Trophoblast cell (in vitro differentiated cells and primary cell): ENCODE results near the gene C9orf85.

Experiments
- DNase-seq, 2 donors: peaks; one replicate each; pipeline ENCODE4 v3.0.0-alpha.2; 2016
- H2AFZ ChIP-seq: 2 replicates; pipeline ENCODE4 v1.6.1; 2013; ENCODE audit warnings: low read length, moderate library complexity, mild to moderate bottlenecking; ENCODE audit not compliant: insufficient read depth, poor library complexity
- H2AK5ac ChIP-seq: 2 replicates; pipeline ENCODE4 v1.6.1; 2013; ENCODE audit warnings: mild to moderate bottlenecking, low read length
- H2BK120ac ChIP-seq: 2 replicates; pipeline ENCODE4 v1.6.1; 2013; ENCODE audit warnings: low read length, mild to moderate bottlenecking, moderate library complexity; ENCODE audit not compliant: insufficient read depth, poor library complexity
- H2BK12ac ChIP-seq: 2 replicates; pipeline ENCODE4 v1.6.1; 2013; ENCODE audit warnings: mild to moderate bottlenecking, low read length, moderate library complexity
- H2BK5ac ChIP-seq: 2 replicates; pipeline ENCODE4 v1.6.1; 2013; ENCODE audit warnings: low read length, low read depth, moderate library complexity, mild to moderate bottlenecking; ENCODE audit not compliant: poor library complexity
- H3K14ac ChIP-seq: 2 replicates; pipeline ENCODE4 v1.6.1; 2013; ENCODE audit warnings: mild to moderate bottlenecking, low read length
- H3K18ac ChIP-seq: 2 replicates; pipeline ENCODE4 v1.6.1; 2013; ENCODE audit warnings: mild to moderate bottlenecking, low read length
- H3K23ac ChIP-seq: 2 replicates; pipeline ENCODE4 v1.6.1; 2013; ENCODE audit warnings: low read length
- H3K27ac ChIP-seq: 2 replicates; pipeline ENCODE4 v1.5.1; 2013; ENCODE audit warnings: low read depth, mild to moderate bottlenecking, inconsistent platforms, low read length, moderate library complexity
- H3K27me3 ChIP-seq: 2 replicates; pipeline ENCODE4 v1.6.1; 2013; ENCODE audit warnings: inconsistent platforms, mild to moderate bottlenecking, low read length, moderate library complexity; ENCODE audit not compliant: insufficient read depth
- H3K36me3 ChIP-seq, 2 experiments: 1 replicate in 1 of 2; 2 replicates in 1 of 2; pipeline ENCODE4 v1.6.1; 2013; ENCODE audit warnings: low read length in 2 of 2, mild to moderate bottlenecking in 2 of 2, moderate library complexity in 1 of 2; ENCODE audit not compliant: insufficient read depth in 2 of 2, control insufficient read depth in 1 of 2
- H3K4ac ChIP-seq: 2 replicates; pipeline ENCODE4 v1.6.1; 2013; ENCODE audit warnings: low read depth, mild to moderate bottlenecking, low read length, moderate library complexity
- H3K4me1 ChIP-seq, 2 experiments: 1 replicate in 1 of 2; 2 replicates in 1 of 2; pipeline ENCODE4 v1.6.1; 2013; ENCODE audit warnings: low read length in 2 of 2, mild to moderate bottlenecking in 2 of 2, moderate library complexity in 1 of 2; ENCODE audit not compliant: insufficient read depth in 2 of 2, control insufficient read depth in 1 of 2
- H3K4me2 ChIP-seq: 2 replicates; pipeline ENCODE4 v1.6.1; 2013; ENCODE audit warnings: inconsistent platforms, mild to moderate bottlenecking, low read length, moderate library complexity
- H3K4me3 ChIP-seq: 2 replicates; pipeline ENCODE4 v1.5.1; 2013; ENCODE audit warnings: mild to moderate bottlenecking, low read depth, low read length, inconsistent platforms
- H3K79me1 ChIP-seq: one replicate; pipeline ENCODE4 v1.6.1; 2013; ENCODE audit warnings: low read length
- H3K79me2 ChIP-seq: 2 replicates; pipeline ENCODE4 v1.6.1; 2013; ENCODE audit warnings: low read length, mild to moderate bottlenecking; ENCODE audit not compliant: control insufficient read depth, insufficient read depth, poor library complexity
- H3K9ac ChIP-seq: 2 replicates; pipeline ENCODE4 v1.6.1; 2013; ENCODE audit warnings: mild to moderate bottlenecking, low read length
- H3K9me3 ChIP-seq: 2 replicates; pipeline ENCODE4 v1.6.1; 2013; ENCODE audit warnings: low read depth, mild to moderate bottlenecking, control low read depth, inconsistent platforms, low read length; ENCODE audit not compliant: insufficient read depth
- H4K12ac ChIP-seq: 2 replicates; pipeline ENCODE4 v1.6.1; 2013; ENCODE audit warnings: low read depth, mild to moderate bottlenecking, low read length, moderate library complexity
- H4K8ac ChIP-seq: 2 replicates; pipeline ENCODE4 v1.6.1; 2013; ENCODE audit warnings: low read depth, mild to moderate bottlenecking, low read length, moderate library complexity
- H4K91ac ChIP-seq: one replicate; pipeline ENCODE4 v1.6.1; 2013; ENCODE audit warnings: low read depth, mild to moderate bottlenecking, low read length, moderate library complexity
- WGBS: extraction: QIAGEN DNeasy Blood & Tissue Kit; methylation state at CpG from one replicate; pipeline ENCODE4 v1.1.7; 2013; ENCODE audit warnings: missing lambda C conversion rate; ENCODE audit not compliant: insufficient read length, insufficient coverage; ENCODE audit errors: extremely low coverage; 5-methylcytosine and 5-hydroxymethylcytosine counted together

The C9orf85 gene

DNA sequence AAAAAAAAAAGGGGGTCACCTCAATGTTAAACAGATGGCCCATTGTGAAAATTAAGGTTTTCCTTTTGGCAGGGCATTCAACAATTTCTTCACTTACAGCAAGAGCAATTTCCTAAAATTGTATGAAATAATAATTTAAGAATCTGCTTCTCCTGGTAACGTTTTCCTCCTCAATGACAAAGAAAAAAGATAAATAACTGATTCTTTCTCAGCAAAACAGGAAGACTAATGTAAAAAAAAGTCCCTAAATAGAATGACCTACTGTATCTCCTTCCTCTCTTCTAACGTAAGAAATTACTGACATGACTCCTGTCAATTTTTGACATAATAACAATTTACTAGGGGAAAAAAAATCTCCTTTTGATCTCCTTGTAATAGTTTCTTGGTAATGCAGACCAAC is 26.0 kb upstream of the C9orf85 start:
- no peak overlapping the region for H2BK12ac ChIP-seq
- no peak overlapping the region for H3K14ac ChIP-seq
- peaks cover 1% of the 10 kb centered on the region for H3K79me2 ChIP-seq
- no peaks in the 10 kb centered on the region for H3K36me3 ChIP-seq
- H4K12ac ChIP-seq = no peak overlapping the region
- H3K27me3 ChIP-seq = no peaks in the 10 kb centered on the region
- no peak overlapping the region for H3K18ac ChIP-seq
- no peak overlapping the region for H2BK120ac ChIP-seq
- no CpG with 5 or more reads among the region's 2 CpGs for WGBS
- no peak for DNase-seq
- H2BK5ac ChIP-seq = no peak overlapping the region
- no peak overlapping the region for H3K27ac ChIP-seq
- H3K79me1 ChIP-seq = no peaks in the 10 kb centered on the region
- no peak overlapping the region for H3K9ac ChIP-seq
- H4K91ac ChIP-seq = no peak overlapping the region
- H3K4ac ChIP-seq = no peak overlapping the region
- H3K4me3 ChIP-seq = no peak overlapping the region
- H2AFZ ChIP-seq = no peak overlapping the region
- no peak overlapping the region for H2AK5ac ChIP-seq
- no peak overlapping the region for H4K8ac ChIP-seq
- no peaks in the 10 kb centered on the region for H3K9me3 ChIP-seq
- no peaks in the 10 kb centered on the region for H3K4me1 ChIP-seq
- H3K23ac ChIP-seq = no peak overlapping the region
- no peak overlapping the region for H3K4me2 ChIP-seq

DNA sequence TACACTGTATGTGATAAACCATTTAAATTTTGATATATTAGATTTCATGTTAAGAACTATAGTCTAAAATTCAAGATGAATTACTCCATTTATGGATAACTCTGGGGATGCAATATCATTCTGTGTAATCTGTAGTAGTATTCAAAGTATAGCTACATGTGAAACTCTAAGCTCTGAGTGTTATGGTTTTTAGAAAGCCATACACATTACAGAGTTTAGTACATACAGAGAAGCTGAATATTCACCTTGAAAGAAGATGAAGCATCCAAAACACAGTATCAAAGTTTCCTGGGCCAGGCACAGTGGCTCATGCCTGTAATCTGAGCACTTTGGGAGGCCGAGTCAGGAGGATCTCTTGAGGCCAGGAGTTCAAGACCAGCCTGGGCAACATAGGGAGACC is 25.4 kb upstream of the C9orf85 start:
- no peaks in the 10 kb centered on the region for H3K27me3 ChIP-seq
- no peak for DNase-seq
- no peak overlapping the region for H3K23ac ChIP-seq
- no peak overlapping the region for H4K12ac ChIP-seq
- no peak overlapping the region for H4K91ac ChIP-seq
- WGBS = no CpG with 5 or more reads among the region's 1 CpG
- H3K36me3 ChIP-seq = no peaks in the 10 kb centered on the region
- no peak overlapping the region for H3K4me3 ChIP-seq
- no peak overlapping the region for H3K14ac ChIP-seq
- H4K8ac ChIP-seq = no peak overlapping the region
- H3K4me2 ChIP-seq = no peak overlapping the region
- H3K4ac ChIP-seq = no peak overlapping the region
- no peaks in the 10 kb centered on the region for H3K4me1 ChIP-seq
- no peak overlapping the region for H3K27ac ChIP-seq
- H3K79me2 ChIP-seq = peaks cover 1% of the 10 kb centered on the region
- no peak overlapping the region for H3K9ac ChIP-seq
- no peaks in the 10 kb centered on the region for H3K79me1 ChIP-seq
- no peak overlapping the region for H2AK5ac ChIP-seq
- no peak overlapping the region for H2BK120ac ChIP-seq
- H2BK12ac ChIP-seq = no peak overlapping the region
- no peak overlapping the region for H2AFZ ChIP-seq
- no peaks in the 10 kb centered on the region for H3K9me3 ChIP-seq
- H3K18ac ChIP-seq = no peak overlapping the region
- no peak overlapping the region for H2BK5ac ChIP-seq

DNA sequence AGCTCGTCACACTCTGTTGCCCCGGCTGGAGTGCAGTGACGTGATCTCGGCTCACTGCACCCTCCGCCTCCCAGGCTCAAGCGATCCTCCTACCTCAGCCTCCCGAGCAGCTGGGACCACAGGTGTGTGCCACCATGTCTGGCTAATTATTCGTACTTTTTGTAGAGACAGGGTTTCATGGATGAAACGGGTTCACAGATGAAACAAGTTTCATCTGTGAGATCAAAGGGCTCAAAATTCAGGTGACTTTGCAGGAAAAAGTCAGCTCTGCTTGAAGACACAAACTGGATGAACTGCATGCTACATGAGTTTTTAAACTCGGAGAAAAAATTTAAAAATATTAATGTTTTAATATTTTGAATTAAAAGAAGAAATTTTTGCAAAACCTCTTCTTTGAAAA is 24.9 kb upstream of the C9orf85 start:
- H3K18ac ChIP-seq = no peak overlapping the region
- H3K4me3 ChIP-seq = no peak overlapping the region
- H3K23ac ChIP-seq = no peak overlapping the region
- no peaks in the 10 kb centered on the region for H3K27me3 ChIP-seq
- H2AK5ac ChIP-seq = no peak overlapping the region
- H2BK12ac ChIP-seq = no peak overlapping the region
- DNase-seq = no peak
- no peak overlapping the region for H2AFZ ChIP-seq
- WGBS = no CpG with 5 or more reads among the region's 10 CpGs
- H3K9ac ChIP-seq = no peak overlapping the region
- no peak overlapping the region for H4K12ac ChIP-seq
- no peak overlapping the region for H3K4ac ChIP-seq
- no peak overlapping the region for H3K4me2 ChIP-seq
- H2BK5ac ChIP-seq = no peak overlapping the region
- H3K79me1 ChIP-seq = no peaks in the 10 kb centered on the region
- no peak overlapping the region for H2BK120ac ChIP-seq
- no peaks in the 10 kb centered on the region for H3K4me1 ChIP-seq
- no peak overlapping the region for H3K14ac ChIP-seq
- H3K36me3 ChIP-seq = no peaks in the 10 kb centered on the region
- no peak overlapping the region for H4K8ac ChIP-seq
- no peak overlapping the region for H4K91ac ChIP-seq
- H3K27ac ChIP-seq = no peak overlapping the region
- H3K79me2 ChIP-seq = peaks cover 1% of the 10 kb centered on the region
- no peaks in the 10 kb centered on the region for H3K9me3 ChIP-seq

DNA sequence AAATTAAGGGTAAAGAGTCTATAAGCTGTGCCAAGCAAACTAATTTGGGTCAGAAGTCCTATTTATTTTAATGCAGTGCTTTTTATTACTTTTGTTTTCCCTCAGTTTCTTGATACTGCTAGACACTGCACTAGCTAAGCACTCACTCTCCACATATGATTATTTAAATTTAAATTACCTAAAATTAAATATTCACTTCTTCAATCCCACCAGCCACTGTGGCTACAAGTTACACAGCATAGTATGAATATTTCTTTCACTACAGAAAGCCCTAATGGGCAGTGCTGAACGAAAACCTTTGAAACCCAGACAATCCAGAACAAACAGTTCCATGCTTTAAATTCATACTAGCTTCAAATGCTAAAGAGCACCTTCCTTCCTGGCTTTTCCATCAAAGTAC is 24.1 kb upstream of the C9orf85 start:
- H3K27ac ChIP-seq = no peak overlapping the region
- H2BK12ac ChIP-seq = no peak overlapping the region
- H2AFZ ChIP-seq = no peak overlapping the region
- no peak overlapping the region for H2AK5ac ChIP-seq
- no peak overlapping the region for H4K8ac ChIP-seq
- no peak overlapping the region for H3K18ac ChIP-seq
- peak overlapping the region; percentile 62 for H3K4ac ChIP-seq
- H3K27me3 ChIP-seq = no peaks in the 10 kb centered on the region
- no peak overlapping the region for H3K23ac ChIP-seq
- no CpG with 5 or more reads among the region's 1 CpG for WGBS
- no peak overlapping the region for H4K12ac ChIP-seq
- H3K79me1 ChIP-seq = no peaks in the 10 kb centered on the region
- no peak overlapping the region for H3K9ac ChIP-seq
- H3K79me2 ChIP-seq = peaks cover 1% of the 10 kb centered on the region
- H3K36me3 ChIP-seq = no peaks in the 10 kb centered on the region
- H2BK5ac ChIP-seq = no peak overlapping the region
- H3K4me3 ChIP-seq = no peak overlapping the region
- DNase-seq = no peak
- H3K4me2 ChIP-seq = no peak overlapping the region
- no peaks in the 10 kb centered on the region for H3K4me1 ChIP-seq
- no peak overlapping the region for H4K91ac ChIP-seq
- H3K14ac ChIP-seq = no peak overlapping the region
- no peaks in the 10 kb centered on the region for H3K9me3 ChIP-seq
- no peak overlapping the region for H2BK120ac ChIP-seq
